Vagina (tissue), 2 donors: Measurements from ENCODE around the gene ZNF385B.

Source experiments
- CTCF ChIP-seq, 3 experiments: fragments of 450-650 bp in 2 of 3; fragments of 200-600 bp in 1 of 3; sonication (generic) in 1 of 3; IDR thresholded peaks; one replicate each; pipeline ENCODE4 v1.5.1; 2017 to 2019; ENCODE audit warnings: antibody characterized with exemption in 3 of 3, mild to moderate bottlenecking in 2 of 3, moderate library complexity in 2 of 3
- POLR2A ChIP-seq, 2 donors: fragments of 450-650 bp; IDR thresholded peaks; one replicate each; pipeline ENCODE4 v1.6.1; 2017; ENCODE audit warnings: antibody characterized with exemption in 2 of 2, mild to moderate bottlenecking in 2 of 2, moderate library complexity in 2 of 2
- POLR2AphosphoS5 ChIP-seq, 2 donors: sonication (generic); formaldehyde crosslinking; IDR thresholded peaks; one replicate each; pipeline ENCODE4 v1.9.0; 2017; ENCODE audit warnings: antibody characterized with exemption in 2 of 2, mild to moderate bottlenecking in 2 of 2, low read depth in 1 of 2; ENCODE audit not compliant: insufficient read depth in 1 of 2

- TF ChIP-seq CTCF (IDR thresholded peaks at IDR 0.05) (no peak), POLR2A (IDR thresholded peaks at IDR 0.05) (no peak), POLR2AphosphoS5 (IDR thresholded peaks at IDR 0.05; ENCODE audit: insufficient read depth in 1 of 2, low read depth in 1 of 2) (no peak)
Observed at GRCh38 chr2:179790235-179791217, 70.9 kb downstream of the ZNF385B start.
